OCI-LY3 (cell line): ENCODE data around the gene PRM3.

ENCODE experiments used
- H2AFZ ChIP-seq: fragments of 200-600, 300-600 bp; shearing (Covaris generic); 2 replicates; pipeline ENCODE4 v1.6.0; 2014; ENCODE audit warnings: antibody characterized with exemption, low read depth, low read length
- H3K27ac ChIP-seq: fragments of 200-600, 300-600 bp; sonication (generic); 2 replicates; pipeline ENCODE4 v1.5.1; 2014; ENCODE audit warnings: mild to moderate bottlenecking, low read length, moderate library complexity, mixed read lengths
- H3K27me3 ChIP-seq: fragments of 200-600, 300-600 bp; sonication (generic); 2 replicates; pipeline ENCODE4 v1.6.1; 2014; ENCODE audit warnings: low read depth, low read length, mixed read lengths
- H3K36me3 ChIP-seq: fragments of 200-600, 300-600 bp; sonication (generic); replicated peaks from 2 replicates; pipeline ENCODE3; 2014; ENCODE audit warnings: low read depth, low read length, mixed read lengths
- H3K4me1 ChIP-seq: fragments of 300-600, 200-600 bp; sonication (generic); 2 replicates; pipeline ENCODE4 v1.6.1; 2014; ENCODE audit warnings: low read length, mixed read lengths
- H3K4me2 ChIP-seq: fragments of 200-600, 300-600 bp; sonication (generic); 2 replicates; pipeline ENCODE4 v1.6.1; 2014; ENCODE audit warnings: low read length, mixed read lengths
- H3K4me3 ChIP-seq: fragments of 300-600, 200-600 bp; sonication (generic); 2 replicates; pipeline ENCODE4 v1.5.1; 2014; ENCODE audit warnings: antibody characterized with exemption, mild to moderate bottlenecking, low read length, moderate library complexity
- H3K79me2 ChIP-seq: fragments of 300-600, 200-600 bp; shearing (Covaris generic); 2 replicates; pipeline ENCODE4 v1.6.1; 2014; ENCODE audit warnings: mild to moderate bottlenecking, low read length, mixed read lengths
- H3K9ac ChIP-seq: fragments of 300-600, 200-600 bp; shearing (Covaris generic); 2 replicates; pipeline ENCODE4 v1.6.0; 2014; ENCODE audit warnings: mild to moderate bottlenecking, low read length, moderate library complexity
- H3K9me3 ChIP-seq: fragments of 200-600, 300-600 bp; shearing (Covaris generic); 2 replicates; pipeline ENCODE4 v1.6.1; 2014; ENCODE audit warnings: low read length, mixed read lengths; ENCODE audit not compliant: insufficient read depth
- H4K20me1 ChIP-seq: fragments of 200-600, 300-600 bp; sonication (generic); 2 replicates; pipeline ENCODE4 v1.6.1; 2016; ENCODE audit warnings: low read length, mixed read lengths; ENCODE audit not compliant: insufficient read depth
- EZH2phosphoT487 ChIP-seq: fragments of 200-600 bp; shearing (Covaris generic); IDR thresholded peaks from 2 replicates; pipeline ENCODE4 v1.6.1; 2018; ENCODE audit warnings: antibody characterized with exemption, mixed run types, low read depth
- TF ChIP-seq, protein P1 (sequence below): fragments of 200-600, 300-600 bp; sonication (generic); IDR thresholded peaks from 2 replicates; pipeline ENCODE4 v1.5.1; 2014; ENCODE audit warnings: antibody characterized with exemption, low read length, low read depth

The PRM3 gene

DNA sequence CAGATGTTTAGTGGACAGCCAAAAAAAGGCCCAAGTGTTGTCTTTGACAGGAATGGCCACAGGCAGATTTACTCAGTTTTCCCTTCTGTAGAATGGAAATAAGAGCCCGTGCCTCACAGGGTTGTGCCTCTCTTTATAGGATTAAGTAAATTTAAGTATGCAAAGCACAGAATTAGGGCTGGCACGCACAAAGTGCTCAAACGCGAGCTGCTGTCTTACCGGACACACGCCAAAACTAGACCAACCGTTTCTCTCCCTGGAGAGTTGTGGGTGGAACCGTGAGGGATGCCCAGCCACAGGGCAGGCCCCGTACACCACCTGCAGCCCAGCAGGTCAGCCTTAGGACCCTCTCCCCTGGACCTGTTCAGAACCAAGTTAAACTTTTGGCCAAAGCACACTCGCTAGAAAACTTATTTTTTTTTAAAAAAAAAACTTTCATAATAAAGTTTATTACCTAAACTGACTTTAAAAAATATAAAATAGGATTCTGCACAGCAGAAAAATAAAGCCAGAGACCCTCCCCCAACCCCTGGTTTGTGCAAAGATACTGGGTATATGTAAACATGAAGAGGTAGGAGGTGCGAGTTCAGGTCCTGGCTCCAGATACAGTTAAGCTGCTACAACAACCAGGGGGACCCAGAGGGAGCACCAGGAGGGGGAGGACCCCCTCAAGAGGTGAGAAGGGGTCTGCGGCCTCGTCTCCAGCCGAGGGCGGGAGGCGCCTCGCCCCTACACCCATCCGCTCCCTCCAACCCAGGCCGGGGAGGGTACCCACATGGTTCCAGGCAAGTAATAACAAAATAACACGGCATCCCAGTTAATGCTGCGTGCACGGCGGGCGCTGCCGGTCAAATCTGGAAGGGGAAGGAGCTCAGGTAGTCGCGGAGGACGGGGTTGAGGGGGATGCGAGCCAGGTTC, 19.2 kb downstream of the PRM3 start:
- peaks cover 39% of the 10 kb centered on the region for H3K36me3 ChIP-seq
- peak overlapping the region; percentile 97 for H3K4me3 ChIP-seq
- H2AFZ ChIP-seq: no peak overlapping the region
- peaks cover 42% of the 10 kb centered on the region for H4K20me1 ChIP-seq
- peak overlapping the region; percentile 95 for H3K4me2 ChIP-seq
- H3K9me3 ChIP-seq: no peaks in the 10 kb centered on the region
- no peak for TF ChIP-seq EZH2phosphoT487
- TF ChIP-seq, protein P1, sequence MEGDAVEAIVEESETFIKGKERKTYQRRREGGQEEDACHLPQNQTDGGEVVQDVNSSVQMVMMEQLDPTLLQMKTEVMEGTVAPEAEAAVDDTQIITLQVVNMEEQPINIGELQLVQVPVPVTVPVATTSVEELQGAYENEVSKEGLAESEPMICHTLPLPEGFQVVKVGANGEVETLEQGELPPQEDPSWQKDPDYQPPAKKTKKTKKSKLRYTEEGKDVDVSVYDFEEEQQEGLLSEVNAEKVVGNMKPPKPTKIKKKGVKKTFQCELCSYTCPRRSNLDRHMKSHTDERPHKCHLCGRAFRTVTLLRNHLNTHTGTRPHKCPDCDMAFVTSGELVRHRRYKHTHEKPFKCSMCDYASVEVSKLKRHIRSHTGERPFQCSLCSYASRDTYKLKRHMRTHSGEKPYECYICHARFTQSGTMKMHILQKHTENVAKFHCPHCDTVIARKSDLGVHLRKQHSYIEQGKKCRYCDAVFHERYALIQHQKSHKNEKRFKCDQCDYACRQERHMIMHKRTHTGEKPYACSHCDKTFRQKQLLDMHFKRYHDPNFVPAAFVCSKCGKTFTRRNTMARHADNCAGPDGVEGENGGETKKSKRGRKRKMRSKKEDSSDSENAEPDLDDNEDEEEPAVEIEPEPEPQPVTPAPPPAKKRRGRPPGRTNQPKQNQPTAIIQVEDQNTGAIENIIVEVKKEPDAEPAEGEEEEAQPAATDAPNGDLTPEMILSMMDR: no peak
- H3K4me1 ChIP-seq: peaks cover 44% of the 10 kb centered on the region
- peak overlapping the region; percentile 87 for H3K9ac ChIP-seq
- H3K27me3 ChIP-seq: peaks cover 4% of the 10 kb centered on the region; the same call in 1 of the 2 replicates
- peak overlapping the region; percentile 6; the same call in 1 of the 2 replicates for H3K27ac ChIP-seq
- peaks cover 28% of the 10 kb centered on the region for H3K79me2 ChIP-seq

DNA sequence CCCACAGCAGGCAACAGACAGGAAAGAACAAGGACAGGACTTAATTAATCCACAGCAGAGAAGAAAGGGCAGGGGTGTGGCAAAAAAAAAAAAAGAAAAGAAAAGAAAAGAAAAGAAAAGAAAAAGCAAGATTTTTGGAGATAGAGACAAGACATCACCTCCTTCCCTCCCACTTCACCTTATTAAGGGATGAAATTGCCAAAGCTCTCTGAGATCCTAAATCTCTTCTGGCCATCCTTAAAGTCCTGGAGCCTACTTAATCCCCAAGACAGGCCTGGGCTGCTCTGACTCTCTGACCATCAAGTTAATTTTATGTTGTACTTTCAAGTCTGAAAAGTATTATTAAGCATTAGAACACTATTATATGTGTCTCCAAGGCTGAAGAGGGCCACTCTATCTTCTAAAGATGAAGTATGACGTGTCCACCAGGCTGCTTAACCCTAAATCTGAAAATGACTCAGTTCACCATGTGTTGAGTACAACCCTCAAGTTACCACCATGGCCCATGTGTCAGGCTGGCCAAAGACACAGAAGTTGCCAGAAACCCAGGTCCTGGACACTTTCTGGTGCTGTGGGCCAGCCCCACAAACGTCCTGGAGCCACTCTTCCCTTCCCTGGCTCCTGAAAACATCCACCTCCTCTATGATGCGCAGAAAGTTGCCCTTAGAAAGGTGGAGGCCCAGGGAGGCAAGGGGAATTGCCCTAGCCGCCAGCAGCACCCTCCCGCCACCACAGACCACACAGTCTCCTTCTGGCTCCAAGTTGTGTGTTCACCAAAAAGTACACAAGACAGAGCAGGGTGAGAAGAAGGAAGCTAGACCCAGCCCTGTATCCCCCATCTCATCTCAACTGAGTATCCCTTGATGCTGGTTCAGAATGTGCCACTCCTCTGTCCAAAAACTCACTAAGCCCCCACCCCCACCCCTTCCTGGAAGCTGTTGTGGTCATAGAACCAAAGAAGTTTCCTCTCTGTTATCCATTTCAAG, 20.1 kb downstream of the PRM3 start:
- peaks cover 39% of the 10 kb centered on the region for H3K36me3 ChIP-seq

DNA sequence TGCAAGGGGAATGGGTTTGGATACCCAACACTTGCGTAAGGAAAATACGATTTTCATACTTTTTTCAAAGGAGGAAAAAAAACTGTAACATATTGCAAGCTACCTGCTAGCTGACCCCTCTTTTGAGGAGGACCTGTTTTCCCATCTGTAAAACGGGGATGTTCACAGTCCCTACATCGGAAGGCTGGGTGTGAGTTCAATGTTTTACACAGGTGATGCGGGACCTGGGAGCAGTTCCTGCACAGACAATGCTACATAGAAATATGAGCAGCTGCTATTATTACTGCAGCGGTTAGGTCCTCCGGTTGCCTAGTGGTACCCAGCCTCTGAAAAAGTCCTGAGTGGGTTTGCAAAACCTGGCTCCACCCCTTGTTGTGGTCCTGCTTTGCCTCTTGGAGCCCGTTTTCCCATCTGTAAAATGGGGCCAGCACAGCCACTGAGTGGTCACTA, 20.9 kb downstream of the PRM3 start:
- Histone ChIP-seq H3K27ac (no peak overlapping the region), H3K9ac (no peak overlapping the region), H3K27me3 (no peaks in the 10 kb centered on the region), H3K4me2 (no peak overlapping the region), H3K4me3 (no peak overlapping the region), H3K36me3 (peaks cover 39% of the 10 kb centered on the region), H3K79me2 (peaks cover 28% of the 10 kb centered on the region), H2AFZ (no peak overlapping the region), H4K20me1 (peaks cover 42% of the 10 kb centered on the region), H3K4me1 (peaks cover 36% of the 10 kb centered on the region), H3K9me3 (no peaks in the 10 kb centered on the region)
- TF ChIP-seq EZH2phosphoT487: no peak
- TF ChIP-seq, protein P1: no peak

More for the DNA sequence above, 20.1 kb downstream of the PRM3 start:
- Histone ChIP-seq H3K4me3 (peak overlapping the region; percentile 97), H3K4me2 (peak overlapping the region; percentile 95), H3K9me3 (no peaks in the 10 kb centered on the region), H2AFZ (no peak overlapping the region), H3K4me1 (peaks cover 37% of the 10 kb centered on the region), H4K20me1 (peaks cover 42% of the 10 kb centered on the region), H3K79me2 (peaks cover 28% of the 10 kb centered on the region), H3K27ac (peak overlapping the region; percentile 6; the same call in 1 of the 2 replicates), H3K9ac (peak overlapping the region; percentile 87), H3K27me3 (no peaks in the 10 kb centered on the region)
- TF ChIP-seq, protein P1: no peak
- no peak for TF ChIP-seq EZH2phosphoT487
